ENCODE measurements around the gene IGF1R. TPM values are rescaled to one million over a fixed set of nuclear protein-coding genes. Genes with fewer than 3 reads are reported as not detected.

IGF1R gene
- polyA plus RNA-seq, 6 donors from 2014 or later = 0.78 to 5.5 (median 3.3) TPM

GRCh38 chr15:98881526-98882520 lies 233.5 kb downstream of the IGF1R start:
- ATAC-seq (ENCODE audit: low read depth in 2 of 2) (peak in 1 of 2 donors; percentile 60), DNase-seq (peak; percentile 23)
- Mint-ChIP-seq H3K4me3 (peak overlapping the region in 2 of 8 donors; percentile 3 to 13), H3K36me3 (no peaks in the 10 kb centered on the region), H3K9me3 (no peaks in the 10 kb centered on the region), H3K4me1 (peaks cover 7 to 15% (median 8%) of the 10 kb centered on the region in 3 donors), H3K27me3 (no peaks in the 10 kb centered on the region), H3K27ac (peak overlapping the region in 4 of 6 donors; percentile 9 to 33 (median 30))

GRCh38 chr15:98883478-98883877 lies 235.1 kb downstream of the IGF1R start:
- Mint-ChIP-seq H3K4me1 (peaks cover 8 to 15% (median 12%) of the 10 kb centered on the region in 3 donors), H3K4me3 (no peak overlapping the region), H3K27ac (no peak overlapping the region), H3K9me3 (no peaks in the 10 kb centered on the region), H3K36me3 (no peaks in the 10 kb centered on the region), H3K27me3 (no peaks in the 10 kb centered on the region)
- no peak for DNase-seq
- no peak for ATAC-seq (ENCODE audit: low read depth in 2 of 2)

GRCh38 chr15:98884894-98885293 lies 236.6 kb downstream of the IGF1R start:
- DNase-seq = no peak
- no peaks in the 10 kb centered on the region for H3K9me3 Mint-ChIP-seq
- no peak for ATAC-seq (ENCODE audit: low read depth in 2 of 2)
- no peak overlapping the region for H3K4me3 Mint-ChIP-seq
- no peaks in the 10 kb centered on the region for H3K36me3 Mint-ChIP-seq
- H3K27ac Mint-ChIP-seq = no peak overlapping the region
- H3K4me1 Mint-ChIP-seq = peaks cover 8 to 15% (median 12%) of the 10 kb centered on the region in 3 donors
- H3K27me3 Mint-ChIP-seq = no peaks in the 10 kb centered on the region

GRCh38 chr15:98887976-98888375 lies 239.6 kb downstream of the IGF1R start:
- Mint-ChIP-seq H3K27ac (no peak overlapping the region), H3K4me3 (no peak overlapping the region), H3K27me3 (no peaks in the 10 kb centered on the region), H3K9me3 (no peaks in the 10 kb centered on the region), H3K36me3 (no peaks in the 10 kb centered on the region), H3K4me1 (peaks cover 0 to 6% (median 4%) of the 10 kb centered on the region in 3 donors)
- DNase-seq (no peak), ATAC-seq (ENCODE audit: low read depth in 2 of 2) (no peak)

GRCh38 chr15:98888820-98889479 lies 240.6 kb downstream of the IGF1R start:
- no peaks in the 10 kb centered on the region for H3K36me3 Mint-ChIP-seq
- DNase-seq (no peak), ATAC-seq (ENCODE audit: low read depth in 2 of 2) (no peak)
- no peaks in the 10 kb centered on the region for H3K27me3 Mint-ChIP-seq
- no peaks in the 10 kb centered on the region for H3K9me3 Mint-ChIP-seq
- H3K4me1 Mint-ChIP-seq = peaks cover 0 to 6% (median 4%) of the 10 kb centered on the region in 3 donors
- H3K27ac Mint-ChIP-seq = no peak overlapping the region
- no peak overlapping the region for H3K4me3 Mint-ChIP-seq

- H3K27ac Mint-ChIP-seq = no peak overlapping the region
- H3K27me3 Mint-ChIP-seq = no peaks in the 10 kb centered on the region
- DNase-seq = no peak
- no peaks in the 10 kb centered on the region for H3K9me3 Mint-ChIP-seq
- peaks cover 0 to 4% (median under 1%) of the 10 kb centered on the region in 3 donors for H3K4me1 Mint-ChIP-seq
- H3K4me3 Mint-ChIP-seq = no peak overlapping the region
- H3K36me3 Mint-ChIP-seq = no peaks in the 10 kb centered on the region
- no peak for ATAC-seq (ENCODE audit: low read depth in 2 of 2)
These were observed 241.8 kb downstream of the IGF1R start for GRCh38 chr15:98889930-98890695.

GRCh38 chr15:98891301-98891700 lies 243.0 kb downstream of the IGF1R start:
- H3K36me3 Mint-ChIP-seq = peaks cover 0 to under 1% of the 10 kb centered on the region in 2 donors
- no peaks in the 10 kb centered on the region for H3K27me3 Mint-ChIP-seq
- DNase-seq (no peak), ATAC-seq (ENCODE audit: low read depth in 2 of 2) (no peak)
- peaks cover 0 to 4% (median 0%) of the 10 kb centered on the region in 3 donors for H3K4me1 Mint-ChIP-seq
- no peak overlapping the region for H3K4me3 Mint-ChIP-seq
- H3K27ac Mint-ChIP-seq = peak overlapping the region in 2 of 6 donors; percentile 32 to 66
- H3K9me3 Mint-ChIP-seq = no peaks in the 10 kb centered on the region

DNA sequence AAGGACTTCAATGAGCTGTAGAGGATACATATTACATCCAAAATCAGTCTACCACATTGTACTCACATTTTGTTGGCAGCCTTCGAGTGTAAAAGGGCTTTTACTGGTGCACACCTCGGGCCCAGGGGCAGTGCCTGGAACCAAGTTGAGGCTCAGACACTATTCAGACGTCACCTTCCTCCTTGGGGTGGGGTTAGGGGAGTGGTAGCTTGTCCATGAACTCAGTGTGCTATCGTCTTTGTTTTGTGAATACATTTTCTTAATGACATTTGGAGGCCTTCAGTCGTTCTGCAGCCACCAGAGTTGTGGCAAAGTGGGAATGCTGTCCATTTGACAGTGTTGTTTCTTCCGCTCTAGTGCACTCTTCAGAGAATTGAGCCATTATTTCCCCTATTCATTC lies 245.1 kb downstream of the IGF1R start:
- Mint-ChIP-seq H3K4me3 (no peak overlapping the region), H3K27me3 (no peaks in the 10 kb centered on the region), H3K27ac (no peak overlapping the region), H3K36me3 (peaks cover 8 to 15% of the 10 kb centered on the region in 2 donors), H3K4me1 (no peaks in the 10 kb centered on the region), H3K9me3 (no peaks in the 10 kb centered on the region)
- DNase-seq (no peak), ATAC-seq (ENCODE audit: low read depth in 2 of 2) (no peak)

GRCh38 chr15:98894312-98894711 lies 246.0 kb downstream of the IGF1R start:
- Mint-ChIP-seq H3K4me3 (no peak overlapping the region), H3K27ac (peak overlapping the region in 1 of 6 donors; percentile 72), H3K9me3 (no peaks in the 10 kb centered on the region), H3K27me3 (no peaks in the 10 kb centered on the region), H3K36me3 (peaks cover 8 to 15% of the 10 kb centered on the region in 2 donors), H3K4me1 (no peaks in the 10 kb centered on the region)
- no peak for ATAC-seq (ENCODE audit: low read depth in 2 of 2)
- no peak for DNase-seq

- Mint-ChIP-seq H3K27ac (no peak overlapping the region), H3K4me3 (no peak overlapping the region), H3K4me1 (no peaks in the 10 kb centered on the region), H3K9me3 (no peaks in the 10 kb centered on the region), H3K27me3 (no peaks in the 10 kb centered on the region), H3K36me3 (peaks cover 8 to 15% of the 10 kb centered on the region in 2 donors)
- no peak for DNase-seq
- ATAC-seq (ENCODE audit: low read depth in 2 of 2) = no peak
These were observed 247.8 kb downstream of the IGF1R start for GRCh38 chr15:98896002-98896721.

DNA sequence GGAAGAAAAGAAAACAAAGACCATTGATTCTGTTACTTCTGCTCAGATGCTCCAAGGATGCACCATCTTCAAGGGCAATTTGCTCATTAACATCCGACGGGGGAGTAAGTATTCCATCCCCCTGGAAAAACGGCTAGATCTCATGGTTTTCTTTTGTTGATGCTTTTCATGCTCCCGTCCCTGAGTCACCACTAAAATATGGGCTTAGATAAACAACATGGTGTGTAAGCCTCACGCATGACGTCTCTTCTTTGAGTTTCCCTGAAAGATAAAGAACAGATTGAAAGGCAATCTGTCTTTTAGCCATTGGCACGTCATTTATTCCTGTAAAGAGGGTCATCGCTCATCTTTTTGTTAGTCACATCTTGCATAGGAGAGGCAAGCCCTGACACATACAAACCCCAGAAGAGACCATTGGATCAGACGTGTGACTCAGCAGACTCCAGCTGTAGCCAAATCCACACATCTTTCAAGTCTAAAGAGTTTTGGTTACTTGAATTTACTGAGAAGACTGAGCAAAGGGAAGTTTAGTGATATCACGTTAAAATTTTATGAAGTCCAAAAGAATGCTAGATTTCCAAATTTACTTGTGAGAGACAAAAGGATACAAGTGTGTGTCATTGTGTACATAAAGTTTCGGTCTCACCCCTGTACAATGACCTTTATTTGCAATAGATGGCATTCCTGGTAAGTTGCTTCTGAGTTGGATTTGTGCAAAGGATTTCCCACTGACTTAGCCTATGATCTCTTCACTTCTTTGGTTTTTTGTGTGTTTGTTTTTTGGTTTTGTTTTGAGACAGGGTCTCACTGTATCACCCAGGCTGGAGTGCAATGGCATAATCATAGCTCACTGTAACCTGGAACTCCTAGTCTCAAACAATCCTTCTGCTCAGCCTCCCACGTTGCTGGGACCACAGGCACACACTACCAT lies 248.7 kb downstream of the IGF1R start:
- Mint-ChIP-seq H3K36me3 (peaks cover 8 to 15% of the 10 kb centered on the region in 2 donors), H3K27ac (no peak overlapping the region), H3K27me3 (no peaks in the 10 kb centered on the region), H3K9me3 (no peaks in the 10 kb centered on the region), H3K4me3 (no peak overlapping the region), H3K4me1 (no peaks in the 10 kb centered on the region)
- DNase-seq (no peak), ATAC-seq (ENCODE audit: low read depth in 2 of 2) (no peak)

DNA sequence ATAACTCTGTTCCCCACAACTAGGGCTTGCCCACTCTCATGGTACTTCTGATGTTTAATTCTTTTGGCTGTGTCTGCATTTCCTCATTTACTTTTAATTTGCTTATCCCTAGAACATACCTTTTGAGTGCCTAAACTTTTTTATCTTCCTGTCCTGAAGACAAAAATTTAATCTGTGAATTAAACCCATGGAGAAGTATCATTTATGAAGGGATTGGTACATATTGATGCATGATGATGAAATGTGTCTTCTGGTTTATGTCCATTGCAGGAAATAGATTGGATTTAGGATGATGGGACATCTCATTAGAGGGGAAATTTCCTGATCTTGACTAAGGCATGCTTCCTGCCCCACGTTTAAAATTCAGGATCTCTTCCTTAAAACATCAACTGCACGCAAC lies 249.8 kb downstream of the IGF1R start:
- Mint-ChIP-seq H3K4me1 (no peaks in the 10 kb centered on the region), H3K9me3 (no peaks in the 10 kb centered on the region), H3K27ac (no peak overlapping the region), H3K27me3 (no peaks in the 10 kb centered on the region), H3K36me3 (peaks cover 8 to 15% of the 10 kb centered on the region in 2 donors), H3K4me3 (no peak overlapping the region)
- ATAC-seq (ENCODE audit: low read depth in 2 of 2) (no peak), DNase-seq (no peak)

Data from naive B cell (primary cell).